Mesothelial cell of epicardium (in vitro differentiated cells): ENCODE data around the gene IQCF5. TPM values are rescaled to one million over a fixed set of nuclear protein-coding genes. Genes with fewer than 3 reads are reported as not detected.
"Not testable (repeated sequence)": the region's sequence is repeated elsewhere in the genome, so short reads cannot be mapped to it uniquely, and the experiment has no call there.

Source experiments
- DNase-seq, 2 experiments: peaks; one replicate each; pipeline ENCODE4 v3.0.0; 2021; ENCODE audit warnings: low spot score in 2 of 2; ENCODE audit not compliant: unreplicated experiment in 2 of 2
- H3K27ac Mint-ChIP-seq: 2 replicates; pipeline ENCODE4 v1.8.0; 2021; ENCODE audit warnings: mixed read lengths
- H3K27me3 Mint-ChIP-seq: 2 replicates; pipeline ENCODE4 v1.8.0; 2021; ENCODE audit warnings: low read depth, mixed read lengths
- H3K36me3 Mint-ChIP-seq: 2 replicates; pipeline ENCODE4 v1.8.0; 2021; ENCODE audit warnings: mixed read lengths
- H3K4me1 Mint-ChIP-seq: 2 replicates; pipeline ENCODE4 v1.8.0; 2021; ENCODE audit warnings: mixed read lengths
- H3K4me3 Mint-ChIP-seq: 2 replicates; pipeline ENCODE4 v1.8.0; 2021; ENCODE audit warnings: mild to moderate bottlenecking, moderate library complexity, mixed read lengths
- H3K9me3 Mint-ChIP-seq: 2 replicates; pipeline ENCODE4 v1.8.0; 2021; ENCODE audit warnings: mixed read lengths
- total RNA-seq: library from RNA; stranded (reverse); gene quantifications from 3 replicates; pipeline ENCODE4 v1.2.1, GENCODE V29; 2021
- TF ChIP-seq, protein P1 (sequence below): fragments of 200-600 bp; sonication (generic); IDR thresholded peaks from one replicate; pipeline ENCODE4 v1.5.0; 2021; ENCODE audit warnings: antibody characterized with exemption; ENCODE audit not compliant: unreplicated experiment

Gene IQCF5
- total RNA-seq, 1 donor from 2014 or later, result not detected

- no peaks in the 10 kb centered on the region for H3K9me3 Mint-ChIP-seq
- H3K4me3 Mint-ChIP-seq, result no peak overlapping the region
- no peaks in the 10 kb centered on the region for H3K36me3 Mint-ChIP-seq
- TF ChIP-seq, protein P1, sequence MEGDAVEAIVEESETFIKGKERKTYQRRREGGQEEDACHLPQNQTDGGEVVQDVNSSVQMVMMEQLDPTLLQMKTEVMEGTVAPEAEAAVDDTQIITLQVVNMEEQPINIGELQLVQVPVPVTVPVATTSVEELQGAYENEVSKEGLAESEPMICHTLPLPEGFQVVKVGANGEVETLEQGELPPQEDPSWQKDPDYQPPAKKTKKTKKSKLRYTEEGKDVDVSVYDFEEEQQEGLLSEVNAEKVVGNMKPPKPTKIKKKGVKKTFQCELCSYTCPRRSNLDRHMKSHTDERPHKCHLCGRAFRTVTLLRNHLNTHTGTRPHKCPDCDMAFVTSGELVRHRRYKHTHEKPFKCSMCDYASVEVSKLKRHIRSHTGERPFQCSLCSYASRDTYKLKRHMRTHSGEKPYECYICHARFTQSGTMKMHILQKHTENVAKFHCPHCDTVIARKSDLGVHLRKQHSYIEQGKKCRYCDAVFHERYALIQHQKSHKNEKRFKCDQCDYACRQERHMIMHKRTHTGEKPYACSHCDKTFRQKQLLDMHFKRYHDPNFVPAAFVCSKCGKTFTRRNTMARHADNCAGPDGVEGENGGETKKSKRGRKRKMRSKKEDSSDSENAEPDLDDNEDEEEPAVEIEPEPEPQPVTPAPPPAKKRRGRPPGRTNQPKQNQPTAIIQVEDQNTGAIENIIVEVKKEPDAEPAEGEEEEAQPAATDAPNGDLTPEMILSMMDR, result no peak
- H3K27ac Mint-ChIP-seq, result no peak overlapping the region
- H3K4me1 Mint-ChIP-seq, result peaks cover 8% of the 10 kb centered on the region
- H3K27me3 Mint-ChIP-seq, result peaks cover 23% of the 10 kb centered on the region
- no peak for DNase-seq
Observed at GRCh38 chr3:51874889-51875288, 512 bp downstream of the IQCF5 start.

- no peak for DNase-seq
- no peak overlapping the region for H3K27ac Mint-ChIP-seq
- peaks cover 12% of the 10 kb centered on the region for H3K4me1 Mint-ChIP-seq
- no peak overlapping the region for H3K4me3 Mint-ChIP-seq
- H3K9me3 Mint-ChIP-seq, result no peaks in the 10 kb centered on the region
- TF ChIP-seq, protein P1, result no peak
- no peaks in the 10 kb centered on the region for H3K36me3 Mint-ChIP-seq
- H3K27me3 Mint-ChIP-seq, result peaks cover 23% of the 10 kb centered on the region
Observed at GRCh38 chr3:51874411-51874810, 990 bp downstream of the IQCF5 start.

- H3K36me3 Mint-ChIP-seq, result no peaks in the 10 kb centered on the region
- no peak overlapping the region for H3K4me3 Mint-ChIP-seq
- TF ChIP-seq, protein P1, result no peak
- peaks cover 17% of the 10 kb centered on the region for H3K4me1 Mint-ChIP-seq
- DNase-seq, result no peak
- H3K9me3 Mint-ChIP-seq, result no peaks in the 10 kb centered on the region
- H3K27me3 Mint-ChIP-seq, result peaks cover 23% of the 10 kb centered on the region
- H3K27ac Mint-ChIP-seq, result no peak overlapping the region
Observed at GRCh38 chr3:51873876-51874275, 1.5 kb downstream of the IQCF5 start.

DNA sequence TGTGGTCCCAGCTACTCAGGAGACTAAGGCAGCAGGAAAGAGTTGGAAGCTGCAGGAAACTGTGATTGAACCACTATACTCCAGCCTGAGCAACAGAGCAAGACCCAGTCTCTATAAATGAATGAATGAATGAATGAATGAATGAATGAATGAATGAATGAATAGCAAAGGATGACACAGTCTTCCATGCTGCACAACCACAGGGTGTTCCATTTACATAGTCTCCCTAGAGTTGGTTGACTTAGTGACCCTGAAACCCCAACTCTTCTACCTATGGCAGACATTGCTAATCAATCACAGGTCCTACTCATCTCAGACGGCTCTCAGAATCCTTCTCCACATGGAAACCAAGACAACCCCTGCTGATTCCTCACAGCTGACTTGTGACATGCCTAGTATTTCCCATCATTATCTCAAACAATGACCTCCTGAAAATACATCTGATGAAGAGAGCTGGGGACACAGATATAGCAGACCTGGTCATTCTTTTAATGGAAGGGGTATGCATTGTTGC lies 2.1 kb downstream of the IQCF5 start:
- Mint-ChIP-seq H3K36me3 (no peaks in the 10 kb centered on the region), H3K27me3 (peaks cover 18% of the 10 kb centered on the region), H3K4me1 (peaks cover 20% of the 10 kb centered on the region), H3K27ac (no peak overlapping the region), H3K9me3 (no peaks in the 10 kb centered on the region), H3K4me3 (no peak overlapping the region)
- TF ChIP-seq, protein P1, result no peak
- DNase-seq, result no peak

DNA sequence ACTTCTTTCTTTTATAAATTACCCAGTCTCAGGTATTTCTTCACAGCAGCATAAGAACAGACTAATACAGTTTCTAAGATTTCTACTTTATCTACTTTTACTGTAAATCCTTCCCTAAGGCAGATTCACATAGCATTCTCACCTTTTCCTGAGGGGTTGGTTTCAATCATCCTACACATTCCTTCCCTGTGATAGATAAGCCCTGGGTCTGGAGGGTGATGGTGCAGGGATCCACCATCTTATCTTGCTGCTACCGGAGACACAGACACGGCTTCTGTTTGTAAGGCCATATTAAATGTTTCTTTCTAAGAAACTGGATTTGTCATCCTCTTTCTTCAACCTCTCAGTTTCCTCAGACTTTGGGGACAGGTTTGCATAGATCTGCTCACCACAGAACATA lies 6.1 kb downstream of the IQCF5 start:
- TF ChIP-seq, protein P1, result no peak
- Mint-ChIP-seq H3K27me3 (peaks cover 9% of the 10 kb centered on the region), H3K36me3 (no peaks in the 10 kb centered on the region), H3K9me3 (no peaks in the 10 kb centered on the region), H3K27ac (peak overlapping the region; percentile 90), H3K4me1 (peaks cover 12% of the 10 kb centered on the region), H3K4me3 (no peak overlapping the region)
- DNase-seq, result no peak

GRCh38 chr3:51868896-51869295 lies 6.5 kb downstream of the IQCF5 start:
- not testable (repeated sequence) for H3K36me3 Mint-ChIP-seq, H3K4me3 Mint-ChIP-seq, DNase-seq, H3K9me3 Mint-ChIP-seq, H3K27me3 Mint-ChIP-seq
- H3K27ac Mint-ChIP-seq, result peak overlapping the region; percentile 90
- peaks cover 12% of the 10 kb centered on the region for H3K4me1 Mint-ChIP-seq
